K562 (cell line): ENCODE measurements around the gene KCNQ4.

Experiments used
- CREB5 ChIP-seq: fragments of 250-450 bp; sonication (Bioruptor Pico); IDR thresholded peaks from 2 replicates; pipeline ENCODE4 v1.5.0; 2020; ENCODE audit warnings: mild to moderate bottlenecking
- CTCF ChIP-seq, 3 experiments: IDR thresholded peaks in 2 of 3; conservative IDR thresholded peaks in 1 of 3; 2 replicates each; pipeline ENCODE4 v1.5.1; 2011 to 2012; ENCODE audit warnings: low read length in 3 of 3, mild to moderate bottlenecking in 3 of 3, control low read depth in 2 of 3, improper control_type of control experiment in 1 of 3, inconsistent platforms in 1 of 3, low read depth in 1 of 3, mixed read lengths in 1 of 3, moderate library complexity in 1 of 3; ENCODE audit not compliant: insufficient read depth in 2 of 3
- EZH2 ChIP-seq: IDR thresholded peaks from 2 replicates; pipeline ENCODE4 v1.6.1; 2012; ENCODE audit warnings: low read depth, mild to moderate bottlenecking, inconsistent platforms, low read length, borderline replicate concordance
- HDAC2 ChIP-seq: fragments of 450-650 bp; IDR thresholded peaks from 2 replicates; pipeline ENCODE4 v1.6.1; 2016; ENCODE audit warnings: mild to moderate bottlenecking
- POLR2A ChIP-seq: fragments of 450-650 bp; conservative IDR thresholded peaks from 2 replicates; pipeline ENCODE4 v1.6.1; 2016
- SAP30 ChIP-seq: fragments of 200-600 bp; sonication (generic); IDR thresholded peaks from 2 replicates; pipeline ENCODE4 v1.6.1; 2012; ENCODE audit warnings: borderline replicate concordance, low read depth, mild to moderate bottlenecking, moderate library complexity, low read length, control low read depth, inconsistent platforms; ENCODE audit not compliant: insufficient read depth, poor library complexity, severe bottlenecking
- SRSF9 ChIP-seq: fragments of 200-400 bp; formaldehyde crosslinking; IDR thresholded peaks from 2 replicates; pipeline ENCODE4 v1.6.1; 2017; ENCODE audit warnings: low read depth, low read length, borderline replicate concordance
- ZBTB5 ChIP-seq: fragments of 450-650 bp; IDR thresholded peaks from 2 replicates; pipeline ENCODE4 v1.6.1; 2017; ENCODE audit warnings: antibody characterized with exemption
- ZNF740 ChIP-seq, 3 experiments: fragments of 200-800 bp in 1 of 3; sonication (Bioruptor generic) in 1 of 3; sonication (generic) in 1 of 3; formaldehyde crosslinking in 1 of 3; IDR thresholded peaks; 2 replicates each; pipeline versions ENCODE4 v1.6.1 to v1.8.0; 2016 to 2022; ENCODE audit warnings: mild to moderate bottlenecking in 2 of 3, missing compliant biosample characterization in 2 of 3, missing genetic modification characterization in 2 of 3, missing genetic modification reagents in 1 of 3

GRCh38 chr1:40829631-40830245 is 46.2 kb downstream of the KCNQ4 start:
- TF ChIP-seq ZNF740 (CRISPR knock-in tag; IDR thresholded peaks at IDR 0.05): no peak
- TF ChIP-seq ZNF740 (tag; IDR thresholded peaks at IDR 0.05): no peak
- TF ChIP-seq SAP30: no peak
- no peak for TF ChIP-seq SRSF9
- no peak for TF ChIP-seq HDAC2
- TF ChIP-seq CREB5 (CRISPR knock-in tag): no peak
- no peak for TF ChIP-seq CTCF (IDR thresholded peaks at IDR 0.05 in 2 of 3, conservative IDR thresholded peaks at IDR 0.05 in 1 of 3; ENCODE audit: insufficient read depth in 2 of 3, low read depth in 1 of 3, low read length in 3 of 3)
- no peak for TF ChIP-seq EZH2
- TF ChIP-seq ZBTB5: no peak
- TF ChIP-seq POLR2A: no peak
